DMS 273 treated with DMSO at 0.1 percent for 48 hours (cell line): ENCODE data around the gene MAPT.
"Not testable (repeated sequence)": the region's sequence is repeated elsewhere in the genome, so short reads cannot be mapped to it uniquely, and the experiment has no call there.

Source experiments
- DNase-seq: peaks from one replicate; lab custom pipeline; 2025; lab: John Stamatoyannopoulos, UW

Gene MAPT

GRCh38 chr17:45900723-45901415 is 6.5 kb downstream of the MAPT start:
- no peak for DNase-seq

- DNase-seq: peak; percentile 62
Measured at GRCh38 chr17:45902892-45903346, 8.6 kb downstream of the MAPT start.

DNA sequence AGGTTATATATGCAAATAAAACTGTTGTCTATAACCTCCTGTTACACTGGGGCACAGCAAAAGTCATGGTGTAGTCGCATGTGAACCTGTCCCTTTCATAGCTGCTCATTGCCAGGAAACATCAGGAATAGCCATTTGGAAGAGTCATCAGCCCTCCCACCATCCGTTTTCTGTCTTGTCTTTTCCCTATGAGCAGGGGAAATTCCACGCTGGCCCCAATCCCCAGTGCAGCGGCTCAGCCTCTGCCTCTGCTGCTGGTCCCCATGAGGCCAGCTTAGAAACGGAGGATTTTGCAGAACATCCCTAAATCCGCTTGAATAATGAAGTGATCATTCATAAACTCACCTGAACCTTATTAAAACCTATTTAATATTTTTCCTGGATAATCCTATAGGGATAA is 10.5 kb downstream of the MAPT start:
- no peak for DNase-seq

DNA sequence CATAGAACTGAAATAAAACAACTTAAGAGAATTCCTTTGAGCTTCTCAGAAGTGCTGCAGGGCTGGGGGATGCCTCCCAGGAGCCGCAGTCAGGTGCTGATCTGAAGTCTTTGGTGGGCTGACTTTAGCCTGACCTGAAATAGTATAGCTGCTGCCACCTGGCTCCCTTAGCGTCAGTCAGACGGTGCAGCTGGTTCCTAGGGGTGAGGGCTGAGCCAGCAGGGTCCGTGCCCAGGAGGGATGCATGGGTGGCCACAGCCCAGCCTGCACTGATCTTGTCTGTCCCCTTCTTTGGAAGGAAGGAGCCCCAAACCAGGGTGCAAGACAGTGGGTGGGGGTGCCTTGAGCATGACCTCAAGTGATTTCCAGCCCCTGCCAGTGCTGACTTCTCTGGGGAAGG is 11.5 kb downstream of the MAPT start:
- peak; percentile 57 for DNase-seq

- peak; percentile 75 for DNase-seq
Measured at GRCh38 chr17:45906237-45906636, 11.9 kb downstream of the MAPT start.

- DNase-seq: no peak
Measured at GRCh38 chr17:45906927-45907622, 12.7 kb downstream of the MAPT start.

GRCh38 chr17:45907750-45908395 is 13.5 kb downstream of the MAPT start:
- DNase-seq: peak; percentile 49

- DNase-seq: no peak
Measured at GRCh38 chr17:45908460-45908859, 14.1 kb downstream of the MAPT start.

DNA sequence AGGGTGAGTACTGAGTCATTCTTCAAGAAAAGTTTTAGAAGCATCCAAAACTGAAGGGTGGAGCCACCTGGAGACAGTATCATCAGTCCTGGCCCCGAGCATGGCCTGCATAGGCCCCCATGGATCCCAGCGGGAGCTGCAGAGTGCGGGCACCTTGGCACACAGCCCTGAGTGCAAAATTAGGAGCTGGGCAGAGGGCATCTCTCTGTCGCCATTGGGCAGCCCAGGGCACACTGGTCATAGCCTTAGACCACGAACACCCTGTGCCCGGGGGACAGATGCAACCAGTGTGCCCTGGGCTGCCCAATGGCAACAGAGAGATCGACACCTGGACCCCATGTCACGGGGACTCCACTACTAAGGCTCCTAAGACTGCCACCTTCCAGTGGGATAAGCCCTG is 14.6 kb downstream of the MAPT start:
- DNase-seq: no peak

DNA sequence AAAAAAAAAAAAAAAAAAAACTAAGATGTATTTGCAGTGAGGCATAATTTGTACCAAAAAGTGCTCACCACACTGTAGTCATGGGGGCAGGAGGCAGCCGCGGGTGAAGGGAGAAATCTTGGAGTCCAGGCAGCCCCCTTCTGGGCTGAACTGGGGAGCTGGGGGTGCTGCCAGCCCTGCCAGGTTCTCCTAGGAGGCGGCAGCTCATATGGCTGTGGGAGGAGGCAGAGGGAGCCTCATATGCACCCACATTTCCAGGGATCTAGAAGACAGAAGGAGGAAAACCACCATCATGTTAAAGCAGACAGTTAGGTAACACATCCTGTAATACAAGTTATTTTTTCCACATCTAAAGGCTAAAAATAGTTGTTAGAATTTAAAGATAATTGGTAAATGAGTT is 16.3 kb downstream of the MAPT start:
- no peak for DNase-seq

- no peak for DNase-seq
Measured at GRCh38 chr17:45912319-45912718, 18.0 kb downstream of the MAPT start.

DNA sequence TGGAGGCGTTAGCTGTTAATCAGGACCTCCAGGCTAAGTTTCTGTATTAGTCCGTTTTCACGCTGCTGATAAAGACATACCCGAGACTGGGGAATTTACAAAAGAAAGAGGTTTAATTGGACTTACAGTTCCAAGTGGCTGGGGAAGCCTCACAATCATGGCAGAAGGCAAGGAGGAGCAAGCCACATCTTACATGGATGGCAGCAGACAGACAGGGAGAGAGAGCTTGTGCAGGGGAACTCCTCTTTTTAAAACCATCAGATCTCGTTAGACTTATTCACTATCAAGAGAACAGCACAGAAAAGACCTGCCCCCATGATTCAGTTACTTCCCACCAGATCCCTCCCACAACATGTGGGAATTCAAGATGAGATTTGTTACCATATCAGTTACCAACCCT is 18.7 kb downstream of the MAPT start:
- not testable (repeated sequence) for DNase-seq

- DNase-seq: no peak
Measured at GRCh38 chr17:45914047-45914717, 19.8 kb downstream of the MAPT start.

DNA sequence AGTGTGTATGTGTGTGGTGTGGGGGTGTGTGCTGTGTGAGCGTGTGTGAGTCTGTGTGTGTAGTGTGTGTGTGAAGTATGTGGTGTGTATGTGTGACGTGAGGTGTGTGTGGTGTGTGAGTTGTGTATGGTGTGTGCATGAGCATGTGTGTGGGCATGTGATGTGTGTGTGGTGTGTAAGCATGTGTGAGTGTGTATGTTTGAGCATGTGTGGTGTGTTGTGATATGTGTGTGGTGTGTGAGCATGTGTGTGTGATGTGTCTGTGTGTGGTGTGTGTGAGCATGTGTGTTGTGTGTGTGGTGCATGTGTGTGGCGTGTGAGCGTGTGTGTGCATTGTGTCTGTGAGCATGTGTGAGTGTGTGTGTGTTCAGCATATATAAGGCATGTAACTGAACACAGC is 20.9 kb downstream of the MAPT start:
- no peak for DNase-seq

- DNase-seq: no peak
Measured at GRCh38 chr17:45917081-45917480, 22.7 kb downstream of the MAPT start.

- DNase-seq: no peak
Measured at GRCh38 chr17:45918241-45918745, 23.9 kb downstream of the MAPT start.

DNA sequence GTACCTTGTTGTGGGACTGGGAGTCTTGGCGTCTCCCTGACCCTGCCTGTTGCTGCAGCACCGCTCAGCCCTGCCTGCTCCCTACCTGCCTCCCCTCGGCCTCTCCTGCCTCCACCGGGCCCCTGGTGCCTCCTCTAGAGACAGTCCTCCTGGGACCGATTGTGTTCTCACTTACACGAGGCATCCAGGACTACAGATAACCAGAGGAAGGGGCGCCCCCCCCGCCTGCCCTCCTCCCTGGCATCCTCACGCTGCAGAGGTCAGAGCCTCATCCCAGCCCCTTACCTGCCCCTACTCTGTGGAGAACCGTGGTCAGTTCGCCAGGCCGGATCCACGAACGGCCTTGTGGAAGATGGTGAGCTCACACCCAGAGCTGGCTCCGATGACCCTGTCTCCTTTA is 24.8 kb downstream of the MAPT start:
- no peak for DNase-seq

GRCh38 chr17:45920083-45920482 is 25.7 kb downstream of the MAPT start:
- no peak for DNase-seq

DNA sequence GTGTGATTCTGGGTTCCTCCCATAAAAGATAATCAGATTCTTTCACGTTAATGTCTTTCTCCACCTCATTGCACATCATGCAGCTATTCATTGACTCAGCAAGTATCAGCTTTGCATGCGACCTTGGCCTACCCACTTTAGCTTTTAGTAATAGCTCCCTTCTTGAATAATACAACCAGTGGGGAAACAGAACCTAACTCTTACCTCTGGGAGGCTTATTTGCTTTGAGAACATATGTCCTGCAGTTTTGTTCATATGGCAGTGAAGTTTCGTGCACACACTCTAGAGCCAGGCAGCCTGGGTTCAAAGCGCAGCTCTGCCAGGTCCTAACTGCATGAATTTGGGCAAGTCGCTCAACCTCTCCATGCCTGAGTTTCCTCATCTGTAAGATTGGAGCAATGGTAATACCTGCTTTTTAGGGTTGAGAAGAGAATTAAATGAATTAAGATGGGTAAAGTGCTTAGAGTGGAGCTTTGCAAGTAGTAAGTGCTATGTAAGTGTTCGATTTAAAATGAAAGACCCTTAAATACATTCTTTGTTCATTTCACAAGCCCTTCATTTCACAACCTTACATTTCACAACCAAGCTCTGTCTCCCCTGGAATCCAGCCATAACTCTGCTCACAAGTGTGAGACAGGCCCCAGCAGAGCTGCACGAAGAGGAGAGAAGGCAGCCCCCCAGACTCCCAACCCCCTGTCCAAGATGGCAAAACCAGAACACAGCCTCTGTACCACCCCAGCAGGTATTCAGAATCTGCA is 29.3 kb downstream of the MAPT start:
- no peak for DNase-seq

- no peak for DNase-seq
Measured at GRCh38 chr17:45924332-45924820, 30.0 kb downstream of the MAPT start.

- DNase-seq: no peak
Measured at GRCh38 chr17:45925311-45925710, 31.0 kb downstream of the MAPT start.

GRCh38 chr17:45927247-45927646 is 32.9 kb downstream of the MAPT start:
- no peak for DNase-seq
